Smooth muscle cell (in vitro differentiated cells): ENCODE results near the gene EME2. TPM values are rescaled to one million over a fixed set of nuclear protein-coding genes. Genes with fewer than 3 reads are reported as not detected.

Source experiments
- DNase-seq: peaks from one replicate; lab custom pipeline; 2025; ENCODE audit not compliant: unreplicated experiment; lab: John Stamatoyannopoulos, UW
- H2AFZ ChIP-seq: fragments of 200-600 bp; sonication (generic); 2 replicates; pipeline ENCODE4 v1.6.0; 2016; ENCODE audit warnings: antibody characterized with exemption, low read depth, mild to moderate bottlenecking
- H3F3A ChIP-seq: fragments of 200-600 bp; sonication (generic); 2 replicates; pipeline ENCODE4 v1.6.0; 2017; ENCODE audit warnings: antibody characterized with exemption, low read depth
- H3K27ac ChIP-seq: fragments of 200-600 bp; sonication (generic); 2 replicates; pipeline ENCODE4 v1.5.1; 2016; ENCODE audit warnings: low read depth, mild to moderate bottlenecking
- H3K27me3 ChIP-seq: fragments of 200-600 bp; sonication (generic); 2 replicates; pipeline ENCODE4 v1.6.1; 2016; ENCODE audit warnings: low read depth, mild to moderate bottlenecking
- H3K36me3 ChIP-seq: fragments of 200-600 bp; sonication (generic); 2 replicates; pipeline ENCODE4 v1.5.1; 2016; ENCODE audit warnings: low read depth
- H3K4me1 ChIP-seq: fragments of 200-600 bp; sonication (generic); 2 replicates; pipeline ENCODE4 v1.5.1; 2016; ENCODE audit warnings: low read depth
- H3K4me2 ChIP-seq: fragments of 200-600 bp; sonication (generic); 2 replicates; pipeline ENCODE4 v1.6.0; 2016; ENCODE audit warnings: mild to moderate bottlenecking
- H3K4me3 ChIP-seq: fragments of 200-600 bp; sonication (generic); 2 replicates; pipeline ENCODE4 v1.5.1; 2016; ENCODE audit warnings: mild to moderate bottlenecking
- H3K79me2 ChIP-seq: fragments of 200-600 bp; sonication (generic); 2 replicates; pipeline ENCODE4 v1.6.0; 2016; ENCODE audit warnings: low read depth, mild to moderate bottlenecking
- H3K9ac ChIP-seq: fragments of 200-600 bp; sonication (generic); 2 replicates; pipeline ENCODE4 v1.6.0; 2016; ENCODE audit warnings: low read depth
- H3K9me3 ChIP-seq: fragments of 200-600 bp; sonication (generic); replicated peaks from 2 replicates; pipeline ENCODE4 v1.5.1; 2016; ENCODE audit warnings: low read depth
- H4K20me1 ChIP-seq: fragments of 200-600 bp; sonication (generic); 2 replicates; pipeline ENCODE4 v1.6.0; 2016; ENCODE audit warnings: low read depth
- WGBS: methylation state at CpG from one replicate; pipeline ENCODE4 v1.1.7; 2016; ENCODE audit warnings: low lambda C conversion rate; 5-methylcytosine and 5-hydroxymethylcytosine counted together
- polyA plus RNA-seq: library from polyadenylated mRNA; unstranded; fragments of >200 nt; fragmentation: Nextera tagmentation; extraction: Ambion mirVana; gene quantifications from 2 replicates; pipeline ENCODE4 v1.2.1, GENCODE V29; 2016
- total RNA-seq: library from RNA; depleted of rRNA; stranded (reverse); fragments of >200 nt; gene quantifications from 2 replicates; pipeline ENCODE4 v1.2.3, GENCODE V29; 2014
- TF ChIP-seq, protein P1 (sequence below): fragments of 200-600 bp; sonication (generic); IDR thresholded peaks from 2 replicates; pipeline ENCODE4 v1.5.1; 2017; ENCODE audit warnings: borderline replicate concordance, mild to moderate bottlenecking, antibody characterized with exemption; ENCODE audit not compliant: insufficient read depth, poor library complexity, severe bottlenecking

EME2 gene
- total and polyA plus RNA-seq, 2 experiments from 2014 or later, result 3.6 to 3.8 TPM

DNA sequence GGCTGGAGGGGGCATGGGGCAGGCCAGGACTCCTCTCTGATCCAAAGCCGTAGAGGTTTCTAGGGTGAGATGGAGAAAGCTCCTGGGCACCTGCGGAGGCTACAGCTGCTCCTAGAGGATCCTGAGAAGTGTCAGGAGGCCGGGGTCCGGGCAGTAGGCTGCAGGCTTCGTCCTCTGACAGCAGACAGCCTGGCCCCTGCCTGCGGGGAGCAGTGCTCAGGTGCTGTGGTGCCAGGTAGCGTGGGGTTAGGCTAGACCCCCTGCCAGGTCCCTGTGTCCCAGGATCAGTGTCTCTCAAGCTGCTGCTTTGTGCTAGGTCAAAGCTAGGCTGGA, 1.8 kb downstream of the EME2 start:
- Histone ChIP-seq H4K20me1 (peaks cover 29% of the 10 kb centered on the region), H3K79me2 (peaks cover 24% of the 10 kb centered on the region), H3K9me3 (no peaks in the 10 kb centered on the region), H3K36me3 (no peaks in the 10 kb centered on the region), H3K4me2 (peak overlapping the region; percentile 100), H3F3A (peaks cover 8% of the 10 kb centered on the region), H3K4me3 (peak overlapping the region; percentile 83), H3K4me1 (peaks cover 20% of the 10 kb centered on the region), H2AFZ (no peak overlapping the region), H3K27ac (no peak overlapping the region), H3K27me3 (no peaks in the 10 kb centered on the region), H3K9ac (no peak overlapping the region)
- WGBS, result 99% methylated on average over 7 of the region's 7 CpGs
- no peak for DNase-seq
- TF ChIP-seq, protein P1, sequence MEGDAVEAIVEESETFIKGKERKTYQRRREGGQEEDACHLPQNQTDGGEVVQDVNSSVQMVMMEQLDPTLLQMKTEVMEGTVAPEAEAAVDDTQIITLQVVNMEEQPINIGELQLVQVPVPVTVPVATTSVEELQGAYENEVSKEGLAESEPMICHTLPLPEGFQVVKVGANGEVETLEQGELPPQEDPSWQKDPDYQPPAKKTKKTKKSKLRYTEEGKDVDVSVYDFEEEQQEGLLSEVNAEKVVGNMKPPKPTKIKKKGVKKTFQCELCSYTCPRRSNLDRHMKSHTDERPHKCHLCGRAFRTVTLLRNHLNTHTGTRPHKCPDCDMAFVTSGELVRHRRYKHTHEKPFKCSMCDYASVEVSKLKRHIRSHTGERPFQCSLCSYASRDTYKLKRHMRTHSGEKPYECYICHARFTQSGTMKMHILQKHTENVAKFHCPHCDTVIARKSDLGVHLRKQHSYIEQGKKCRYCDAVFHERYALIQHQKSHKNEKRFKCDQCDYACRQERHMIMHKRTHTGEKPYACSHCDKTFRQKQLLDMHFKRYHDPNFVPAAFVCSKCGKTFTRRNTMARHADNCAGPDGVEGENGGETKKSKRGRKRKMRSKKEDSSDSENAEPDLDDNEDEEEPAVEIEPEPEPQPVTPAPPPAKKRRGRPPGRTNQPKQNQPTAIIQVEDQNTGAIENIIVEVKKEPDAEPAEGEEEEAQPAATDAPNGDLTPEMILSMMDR, result no peak

DNA sequence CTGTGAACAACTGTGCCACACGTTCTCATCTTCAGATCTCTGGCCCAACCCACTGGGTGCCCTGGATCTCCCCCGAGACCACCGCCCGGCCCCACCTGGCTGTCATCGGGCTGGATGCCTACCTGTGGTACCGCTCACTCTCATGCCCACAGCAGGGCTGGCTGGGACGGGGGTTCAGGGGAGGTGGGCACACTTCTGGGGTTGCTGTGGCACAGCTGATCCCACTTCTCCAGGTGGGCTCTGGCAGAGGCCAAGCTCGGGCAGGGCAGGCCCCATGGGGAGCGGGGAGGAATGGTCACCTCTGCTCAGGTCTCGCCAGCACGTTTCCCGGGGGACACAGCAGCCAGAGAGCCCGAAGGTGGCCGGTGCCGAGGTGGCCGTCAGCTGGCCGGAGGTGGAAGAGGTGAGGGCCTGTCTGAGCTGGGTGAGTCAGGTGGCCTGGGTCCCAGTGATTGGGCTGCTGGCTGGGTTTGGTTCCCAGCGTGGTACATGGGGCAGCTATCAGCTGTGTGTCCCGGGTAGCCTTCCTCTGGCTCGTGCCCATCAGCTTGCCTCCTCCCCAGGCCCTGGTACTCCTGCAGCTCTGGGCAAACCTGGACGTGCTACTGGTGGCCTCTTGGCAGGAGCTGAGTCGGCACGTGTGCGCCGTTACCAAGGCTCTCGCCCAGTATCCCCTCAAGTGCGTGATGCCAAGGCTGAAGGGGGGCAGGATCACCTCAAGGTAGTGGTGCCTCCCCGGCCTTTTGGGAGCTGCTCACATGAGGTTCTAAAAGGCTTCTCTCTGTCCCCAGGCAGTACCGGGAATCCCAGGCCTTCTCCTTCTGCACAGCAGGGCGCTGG, 2.6 kb downstream of the EME2 start:
- no peak overlapping the region for H2AFZ ChIP-seq
- no peak for DNase-seq
- H3K4me2 ChIP-seq, result no peak overlapping the region
- H3K9me3 ChIP-seq, result no peaks in the 10 kb centered on the region
- 96% methylated on average over 30 of the region's 30 CpGs for WGBS
- H3K27ac ChIP-seq, result no peak overlapping the region
- TF ChIP-seq, protein P1, result no peak
- H3F3A ChIP-seq, result peaks cover 2% of the 10 kb centered on the region
- no peak overlapping the region for H3K4me3 ChIP-seq
- no peaks in the 10 kb centered on the region for H3K36me3 ChIP-seq
- H3K9ac ChIP-seq, result no peak overlapping the region
- H3K79me2 ChIP-seq, result peaks cover 24% of the 10 kb centered on the region
- H3K4me1 ChIP-seq, result peaks cover 20% of the 10 kb centered on the region
- H3K27me3 ChIP-seq, result no peaks in the 10 kb centered on the region
- H4K20me1 ChIP-seq, result peaks cover 21% of the 10 kb centered on the region

- no peaks in the 10 kb centered on the region for H3K9me3 ChIP-seq
- DNase-seq, result no peak
- TF ChIP-seq, protein P1, result no peak
- H4K20me1 ChIP-seq, result peaks cover 25% of the 10 kb centered on the region
- no peak overlapping the region for H3K9ac ChIP-seq
- 98% methylated on average over 25 of the region's 28 CpGs for WGBS
- no peaks in the 10 kb centered on the region for H3K36me3 ChIP-seq
- H3K27ac ChIP-seq, result no peak overlapping the region
- no peaks in the 10 kb centered on the region for H3K27me3 ChIP-seq
- H3K4me2 ChIP-seq, result no peak overlapping the region
- no peak overlapping the region for H2AFZ ChIP-seq
- H3K4me1 ChIP-seq, result peaks cover 16% of the 10 kb centered on the region
- H3K4me3 ChIP-seq, result no peak overlapping the region
- peaks cover 4% of the 10 kb centered on the region for H3F3A ChIP-seq
- H3K79me2 ChIP-seq, result peaks cover 28% of the 10 kb centered on the region
Measured at GRCh38 chr16:1775846-1776671, 3.4 kb downstream of the EME2 start.
